HCT116 (cell line): Measurements from ENCODE around the gene DDX1. TPM values are rescaled to one million over a fixed set of nuclear protein-coding genes. Genes with fewer than 3 reads are reported as not detected.

Experiments used
- ATAC-seq: fragments of 200-7000 bp; cut with Tn5 transposase; 2 replicates; pipeline ENCODE4 v1.9.1; 2020; ENCODE audit warnings: mild to moderate bottlenecking, moderate library complexity
- BruUV-seq: library from RNA; stranded (reverse); fragments of 400-500 nt; replicated peaks from 2 replicates; lab custom pipeline; 2021; lab: Mats Ljungman, UMichigan
- CTCF ChIA-PET: fragments of 300-600 bp; sonication (Branson Sonifier 250); formaldehyde crosslinking; loops from one replicate; lab custom pipeline; 2021; ENCODE audit warnings: antibody characterized with exemption; lab: Charles Lee
- POLR2A ChIA-PET: fragments of 300-600, 350-600 bp; sonication (Branson Sonifier 250); formaldehyde crosslinking; loops from one replicate; lab custom pipeline; 2021; ENCODE audit warnings: antibody characterized with exemption; lab: Charles Lee
- RAD21 ChIA-PET, 2 experiments: fragments of 300-600 bp; sonication (Branson Sonifier 250); formaldehyde crosslinking; loops; one replicate each; lab custom pipeline; 2023; ENCODE audit warnings: low total read pairs in 2 of 2; ENCODE audit not compliant: uncharacterized antibody in 2 of 2, unreplicated experiment in 2 of 2, low non-redundant PET in 1 of 2; lab: Charles Lee
- DNase-seq: peaks from one replicate; pipeline ENCODE4 v3.0.0-alpha.2; 2010; ENCODE audit warnings: low read depth, low spot score
- H2AFZ ChIP-seq: fragments of 200-600 bp; shearing (Covaris generic), sonication (generic); 2 replicates; pipeline ENCODE4 v1.6.1; 2017; ENCODE audit warnings: low read depth, mixed run types, mixed read lengths, antibody characterized with exemption, low read length; ENCODE audit not compliant: poor library complexity, severe bottlenecking
- H3K27ac ChIP-seq: 2 replicates; pipeline ENCODE4 v1.5.1; 2012; ENCODE audit warnings: low read depth, low read length
- H3K27me3 ChIP-seq: fragments of 200-600 bp; sonication (generic); 2 replicates; pipeline ENCODE4 v1.6.1; 2016; ENCODE audit warnings: mixed run types, low read length, mixed read lengths; ENCODE audit not compliant: insufficient read depth
- H3K36me3 ChIP-seq, 2 experiments: fragments of 200-500 bp in 1 of 2; fragments of 200-600 bp in 1 of 2; sonication (Bioruptor generic) in 1 of 2; sonication (generic) in 1 of 2; 2 replicates each; pipeline versions ENCODE4 v1.5.1 to v1.6.1; 2014 to 2016; ENCODE audit warnings: low read length in 2 of 2, inconsistent platforms in 1 of 2, mixed read lengths in 1 of 2, mixed run types in 1 of 2; ENCODE audit not compliant: insufficient read depth in 2 of 2, control insufficient read depth in 1 of 2
- H3K4me1 ChIP-seq, 2 experiments: fragments of 200-600 bp in 1 of 2; sonication (generic) in 1 of 2; 2 replicates each; pipeline versions ENCODE4 v1.5.1 to v1.6.1; 2012 to 2017; ENCODE audit warnings: low read length in 2 of 2, inconsistent platforms in 1 of 2, mild to moderate bottlenecking in 1 of 2, mixed read lengths in 1 of 2, mixed run types in 1 of 2, moderate library complexity in 1 of 2; ENCODE audit not compliant: insufficient read depth in 2 of 2, control insufficient read depth in 1 of 2
- H3K4me2 ChIP-seq: fragments of 200-600 bp; sonication (generic); 2 replicates; pipeline ENCODE4 v1.6.1; 2017; ENCODE audit warnings: mixed run types, low read length, mixed read lengths
- H3K4me3 ChIP-seq, 2 experiments: fragments of 200-600 bp in 1 of 2; sonication (generic) in 1 of 2; replicated peaks in 1 of 2; 2 replicates each; pipeline ENCODE4 v1.5.1; 2011 to 2016; ENCODE audit warnings: low read length in 2 of 2, control low read depth in 1 of 2, low read depth in 1 of 2, mild to moderate bottlenecking in 1 of 2, mixed read lengths in 1 of 2, mixed run types in 1 of 2
- H3K79me2 ChIP-seq: fragments of 200-600 bp; sonication (generic); 2 replicates; pipeline ENCODE4 v1.6.1; 2017; ENCODE audit warnings: mild to moderate bottlenecking, mixed run types, low read length, moderate library complexity, mixed read lengths; ENCODE audit not compliant: insufficient read depth
- H3K9ac ChIP-seq: fragments of 200-600 bp; sonication (generic); 2 replicates; pipeline ENCODE4 v1.6.1; 2016; ENCODE audit warnings: low read length, mixed read lengths
- H3K9me2 ChIP-seq: fragments of 200-600 bp; sonication (generic), shearing (Covaris generic); 2 replicates; pipeline ENCODE4 v1.6.1; 2017; ENCODE audit warnings: mixed run types, mild to moderate bottlenecking, moderate library complexity; ENCODE audit not compliant: insufficient read depth
- H3K9me3 ChIP-seq, 2 experiments: fragments of 200-500 bp in 1 of 2; fragments of 200-600 bp in 1 of 2; sonication (Bioruptor generic) in 1 of 2; sonication (generic) in 1 of 2; 2 replicates each; pipeline ENCODE4 v1.6.1; 2014 to 2017; ENCODE audit warnings: low read length in 2 of 2, mixed read lengths in 2 of 2, inconsistent platforms in 1 of 2, low read depth in 1 of 2, mild to moderate bottlenecking in 1 of 2, mixed run types in 1 of 2, moderate library complexity in 1 of 2; ENCODE audit not compliant: control insufficient read depth in 1 of 2, insufficient read depth in 1 of 2
- H4K20me1 ChIP-seq: fragments of 200-600 bp; sonication (generic), shearing (Covaris generic); 2 replicates; pipeline ENCODE4 v1.6.1; 2017; ENCODE audit warnings: mixed run types, mild to moderate bottlenecking, moderate library complexity; ENCODE audit not compliant: insufficient read depth
- ATF3 ChIP-seq: IDR thresholded peaks from 2 replicates; pipeline ENCODE4 v1.6.1; 2012
- CBX3 ChIP-seq: IDR thresholded peaks from 2 replicates; pipeline ENCODE4 v1.6.1; 2012; ENCODE audit warnings: low read depth
- CEBPB ChIP-seq: IDR thresholded peaks from 2 replicates; pipeline ENCODE4 v1.6.1; 2012; ENCODE audit warnings: low read depth
- CTCF ChIP-seq, 3 experiments: fragments of 200-600 bp in 1 of 3; sonication (generic) in 1 of 3; IDR thresholded peaks in 2 of 3; conservative IDR thresholded peaks in 1 of 3; 2 replicates each; pipeline ENCODE4 v1.5.1; 2012 to 2017; ENCODE audit warnings: low read depth in 2 of 3, low read length in 2 of 3, antibody characterized with exemption in 1 of 3, borderline replicate concordance in 1 of 3, control low read depth in 1 of 3, mild to moderate bottlenecking in 1 of 3, mixed read lengths in 1 of 3, mixed run types in 1 of 3, moderate library complexity in 1 of 3; ENCODE audit not compliant: insufficient read depth in 1 of 3
- EGR1 ChIP-seq: IDR thresholded peaks from 2 replicates; pipeline ENCODE4 v1.6.1; 2012; ENCODE audit warnings: low read depth
- ELF1 ChIP-seq: IDR thresholded peaks from 2 replicates; pipeline ENCODE4 v1.6.1; 2012; ENCODE audit warnings: low read depth, borderline replicate concordance
- EZH2 ChIP-seq: fragments of 200-600 bp; sonication (generic); IDR thresholded peaks from 2 replicates; pipeline ENCODE4 v1.6.1; 2017; ENCODE audit warnings: antibody characterized with exemption, mixed run types
- EZH2phosphoT487 ChIP-seq: fragments of 200-600 bp; IDR thresholded peaks from 2 replicates; pipeline ENCODE4 v1.6.1; 2018; ENCODE audit warnings: antibody characterized with exemption, borderline replicate concordance
- JUND ChIP-seq: IDR thresholded peaks from 2 replicates; pipeline ENCODE4 v1.6.1; 2012
- POLR2A ChIP-seq: IDR thresholded peaks from 2 replicates; pipeline ENCODE4 v1.7.0; 2011; ENCODE audit warnings: borderline replicate concordance; ENCODE audit not compliant: insufficient read depth, insufficient read length; ENCODE audit errors: extremely low read depth
- RAD21 ChIP-seq: IDR thresholded peaks from 2 replicates; pipeline ENCODE4 v1.6.1; 2012; ENCODE audit warnings: low read depth, mild to moderate bottlenecking
- SIN3A ChIP-seq: IDR thresholded peaks from 2 replicates; pipeline ENCODE4 v1.6.1; 2012; ENCODE audit warnings: low read depth
- SRF ChIP-seq: IDR thresholded peaks from 2 replicates; pipeline ENCODE4 v1.6.1; 2012; ENCODE audit warnings: low read depth
- YY1 ChIP-seq: IDR thresholded peaks from 2 replicates; pipeline ENCODE4 v1.6.1; 2011; ENCODE audit warnings: low read length, low read depth, moderate library complexity, mild to moderate bottlenecking; ENCODE audit not compliant: insufficient replicate concordance; ENCODE audit errors: extremely low read depth
- ZBTB33 ChIP-seq: IDR thresholded peaks from 2 replicates; pipeline ENCODE4 v1.6.1; 2011; ENCODE audit warnings: mild to moderate bottlenecking, low read length, moderate library complexity; ENCODE audit not compliant: insufficient replicate concordance; ENCODE audit errors: extremely low read depth
- ZFX ChIP-seq: fragments of 450-650 bp; IDR thresholded peaks from 2 replicates; pipeline ENCODE4 v1.6.1; 2017
- ZNF274 ChIP-seq: fragments of 200-500 bp; sonication (Bioruptor generic); IDR thresholded peaks from 2 replicates; pipeline ENCODE4 v1.6.1; 2014; ENCODE audit warnings: mild to moderate bottlenecking, low read depth, low read length, inconsistent platforms
- intact Hi-C: fragments of 100-400 bp; cut with micrococcal nuclease; formaldehyde crosslinking; loops from 2 replicates; pipeline ENCODE4 v1.10.0; 2022
- total RNA-seq: library from RNA; stranded (reverse); gene quantifications from one replicate; pipeline ENCODE4 v1.2.1, GENCODE V29; 2021; ENCODE audit not compliant: unreplicated experiment

DDX1 gene
- total RNA-seq, 1 experiment from 2014 or later: 117 TPM

GRCh38 chr2:15630978-15631719 lies 39.5 kb downstream of the DDX1 start:
- no peak for ATAC-seq
- ChIA-PET CTCF (no interaction called here), POLR2A (no interaction called here), RAD21 (no interaction called here)
- H4K20me1 ChIP-seq: no peaks in the 10 kb centered on the region
- no peak overlapping the region for H3K9ac ChIP-seq
- no TSS peak for BruUV-seq
- H3K79me2 ChIP-seq: no peaks in the 10 kb centered on the region
- intact Hi-C loops: no loop called here
- H3K4me3 ChIP-seq: no peak overlapping the region
- H3K9me3 ChIP-seq: no peaks in the 10 kb centered on the region
- H3K4me1 ChIP-seq: no peaks in the 10 kb centered on the region
- peaks cover 42 to 46% of the 10 kb centered on the region in 2 experiments for H3K36me3 ChIP-seq
- DNase-seq: no peak
- no peaks in the 10 kb centered on the region for H3K9me2 ChIP-seq
- no peaks in the 10 kb centered on the region for H3K27me3 ChIP-seq
- TF ChIP-seq SRF: no peak
- TF ChIP-seq CBX3: no peak
- TF ChIP-seq YY1: no peak
- no peak for TF ChIP-seq JUND
- no peak for TF ChIP-seq ZBTB33
- no peak for TF ChIP-seq CTCF (IDR thresholded peaks at IDR 0.05 in 2 of 3, conservative IDR thresholded peaks at IDR 0.05 in 1 of 3; ENCODE audit: borderline replicate concordance in 1 of 3, insufficient read depth in 1 of 3, low read depth in 2 of 3, low read length in 2 of 3)
- no peak for TF ChIP-seq ZFX
- TF ChIP-seq ZNF274: no peak
- no peak for TF ChIP-seq EZH2phosphoT487
- no peak for TF ChIP-seq ATF3
- no peak for TF ChIP-seq POLR2A
- no peak for TF ChIP-seq EZH2
- TF ChIP-seq CEBPB: no peak
- no peak for TF ChIP-seq EGR1
- no peak for TF ChIP-seq ELF1
- TF ChIP-seq SIN3A: no peak
- no peak for TF ChIP-seq RAD21
- no peak overlapping the region for H3K27ac ChIP-seq
- H3K4me2 ChIP-seq: no peak overlapping the region
- no peak overlapping the region for H2AFZ ChIP-seq
